Myocyte (in vitro differentiated cells): ENCODE data around the gene SZRD1. TPM values are rescaled to one million over a fixed set of nuclear protein-coding genes. Genes with fewer than 3 reads are reported as not detected.
A peak's percentile ranks its signal among the peaks of the same experiment; 100 is the strongest.
"Not testable (repeated sequence)": the region's sequence is repeated elsewhere in the genome, so short reads cannot be mapped to it uniquely, and the experiment has no call there.

Source experiments
- DNase-seq: peaks from one replicate; pipeline ENCODE4 v3.0.0-alpha.2; 2012; ENCODE audit warnings: low read depth
- polyA plus RNA-seq: library from polyadenylated mRNA; unstranded; fragments of >200 nt; gene quantifications from one replicate; pipeline ENCODE4 v1.2.1, GENCODE V29; 2012; ENCODE audit warnings: missing spikeins
- total RNA-seq: library from RNA; depleted of rRNA; stranded (reverse); fragments of >200 nt; gene quantifications from 2 replicates; pipeline ENCODE4 v1.2.3, GENCODE V29; 2014

Gene SZRD1, protein sequence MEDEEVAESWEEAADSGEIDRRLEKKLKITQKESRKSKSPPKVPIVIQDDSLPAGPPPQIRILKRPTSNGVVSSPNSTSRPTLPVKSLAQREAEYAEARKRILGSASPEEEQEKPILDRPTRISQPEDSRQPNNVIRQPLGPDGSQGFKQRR
- 76.2 and 79.3 TPM in 2 replicates for total RNA-seq
- 96.6 TPM for polyA plus RNA-seq

DNA sequence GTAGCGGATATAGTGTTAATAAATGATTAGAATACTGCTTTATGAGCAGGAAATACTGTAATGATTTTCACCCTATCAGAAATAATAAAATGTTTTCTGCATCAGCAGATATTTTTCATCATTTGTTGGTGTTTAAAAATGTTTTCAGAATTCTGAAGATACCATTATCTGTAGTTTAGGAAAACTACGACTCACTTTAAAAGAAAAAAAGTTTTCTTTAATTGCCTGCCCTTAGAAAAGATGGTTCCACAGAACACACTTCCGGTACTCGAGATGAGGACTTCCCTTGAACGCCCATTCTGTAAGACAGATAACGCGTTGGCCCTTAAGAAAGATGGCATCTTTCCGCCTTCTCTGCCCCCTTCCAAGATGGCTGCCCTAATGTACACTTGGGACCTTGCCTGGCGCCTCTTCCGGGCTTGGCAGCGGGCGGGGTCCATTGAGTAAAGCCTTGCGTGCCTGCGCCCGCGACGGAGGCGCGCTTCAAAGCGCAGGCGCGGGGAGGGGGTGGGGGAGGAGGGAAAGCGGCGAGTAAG is at the start of gene SZRD1:
TSS of gene SZRD1 (plus strand) at position 521 of the 536 bp plus-strand sequence. CDS start 16 bp downstream, outside the sequence.
- DNase-seq: peak; percentile 99

DNA sequence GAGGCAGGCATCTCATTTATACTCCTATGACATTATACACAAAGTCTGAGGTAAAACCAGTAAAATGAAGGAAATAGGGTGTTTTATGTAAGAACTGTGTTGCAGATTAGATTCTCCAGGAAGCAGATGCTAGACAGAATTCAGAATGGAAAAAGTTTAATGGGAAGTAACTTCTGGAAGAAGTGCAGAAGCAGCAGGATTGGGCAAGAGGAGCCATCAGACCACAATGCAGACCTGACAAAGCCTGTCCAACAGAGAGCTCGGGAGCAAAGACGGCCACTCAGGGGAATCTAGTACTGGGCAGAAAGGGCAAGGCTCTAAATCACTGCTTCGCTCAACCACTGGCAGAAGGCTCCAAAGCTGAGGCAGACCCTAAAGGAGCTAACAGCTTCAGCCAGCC is 48.5 kb upstream of the SZRD1 start:
- DNase-seq: peak; percentile 17

DNA sequence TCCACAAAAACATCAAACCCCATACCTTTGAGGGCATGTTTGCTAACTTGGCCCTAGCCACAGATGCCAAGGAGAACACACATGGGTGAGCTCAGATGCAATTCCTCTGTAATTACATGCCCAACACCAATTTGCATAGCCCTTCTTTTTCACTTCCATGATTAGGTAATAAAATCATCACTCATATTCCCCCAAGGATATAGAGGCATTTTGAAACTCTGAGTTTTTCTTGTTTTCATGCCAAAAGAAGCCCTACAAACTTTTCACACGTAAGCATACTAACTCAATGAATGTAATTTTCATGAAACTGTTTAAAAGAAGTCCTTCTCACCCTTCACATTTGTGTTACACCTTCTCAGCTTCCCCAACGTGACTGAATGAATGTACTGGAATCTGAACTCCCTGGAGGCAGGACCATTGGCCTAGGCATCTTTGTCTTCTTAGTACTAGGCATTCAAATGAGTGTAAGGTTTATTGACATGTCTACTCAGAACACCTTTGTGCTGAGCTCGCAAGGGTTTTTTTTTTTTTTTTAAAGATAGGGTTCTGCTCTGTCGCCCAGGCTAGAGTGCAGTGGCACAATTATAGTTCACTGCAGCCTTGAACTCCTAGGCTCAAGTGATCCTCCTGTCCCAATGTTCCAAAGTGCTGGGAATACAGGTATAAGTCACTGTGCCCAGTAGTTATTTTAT is 45.7 kb upstream of the SZRD1 start:
- DNase-seq: no peak

DNA sequence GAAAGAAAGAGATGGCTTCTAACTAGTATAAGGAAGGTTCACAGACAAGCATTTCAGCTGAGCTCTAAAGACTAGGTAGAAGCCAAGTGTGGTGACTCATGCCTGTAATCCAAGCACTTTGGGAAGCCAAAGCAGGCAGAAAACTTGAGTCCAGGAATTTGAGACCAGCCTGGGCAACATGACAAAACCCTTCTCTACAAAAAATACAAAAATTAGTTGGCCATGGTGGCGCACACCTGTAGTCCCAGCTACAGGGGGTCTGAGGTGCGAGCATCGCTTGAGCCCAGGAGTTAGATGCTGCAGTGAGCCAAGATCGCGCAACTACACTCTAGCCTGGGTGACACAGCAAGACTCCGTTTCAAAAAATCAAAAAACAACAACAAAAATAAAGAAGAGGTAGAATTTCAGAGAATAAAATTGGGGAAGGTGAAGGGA is 42.6 kb upstream of the SZRD1 start:
- peak; percentile 87 for DNase-seq

DNA sequence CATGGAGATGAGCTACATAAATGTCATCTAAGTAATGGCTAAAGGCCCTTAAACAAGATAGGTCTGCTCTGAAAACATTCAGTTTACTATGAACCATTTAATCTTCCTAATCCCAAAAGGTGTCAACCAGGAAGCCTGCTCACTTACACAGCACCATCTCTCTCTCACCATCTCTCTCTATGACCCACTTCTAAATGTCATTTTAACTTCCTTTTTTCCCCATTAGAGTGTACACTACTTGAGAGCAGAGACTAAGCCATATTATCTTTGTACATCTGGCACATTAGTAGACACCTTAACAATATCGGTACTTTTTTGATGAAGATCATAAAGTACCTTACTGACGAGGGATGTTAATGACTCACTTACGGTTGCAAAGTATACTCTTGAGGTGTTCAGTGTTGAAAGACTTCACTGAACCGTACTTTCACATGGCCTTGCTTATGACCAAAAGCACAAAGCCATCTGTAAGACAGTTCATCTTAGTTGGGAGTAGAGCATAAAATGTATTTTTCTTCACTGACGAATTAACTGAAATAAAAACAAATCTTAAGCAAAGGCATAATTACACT is 40.1 kb upstream of the SZRD1 start:
- no peak for DNase-seq

DNA sequence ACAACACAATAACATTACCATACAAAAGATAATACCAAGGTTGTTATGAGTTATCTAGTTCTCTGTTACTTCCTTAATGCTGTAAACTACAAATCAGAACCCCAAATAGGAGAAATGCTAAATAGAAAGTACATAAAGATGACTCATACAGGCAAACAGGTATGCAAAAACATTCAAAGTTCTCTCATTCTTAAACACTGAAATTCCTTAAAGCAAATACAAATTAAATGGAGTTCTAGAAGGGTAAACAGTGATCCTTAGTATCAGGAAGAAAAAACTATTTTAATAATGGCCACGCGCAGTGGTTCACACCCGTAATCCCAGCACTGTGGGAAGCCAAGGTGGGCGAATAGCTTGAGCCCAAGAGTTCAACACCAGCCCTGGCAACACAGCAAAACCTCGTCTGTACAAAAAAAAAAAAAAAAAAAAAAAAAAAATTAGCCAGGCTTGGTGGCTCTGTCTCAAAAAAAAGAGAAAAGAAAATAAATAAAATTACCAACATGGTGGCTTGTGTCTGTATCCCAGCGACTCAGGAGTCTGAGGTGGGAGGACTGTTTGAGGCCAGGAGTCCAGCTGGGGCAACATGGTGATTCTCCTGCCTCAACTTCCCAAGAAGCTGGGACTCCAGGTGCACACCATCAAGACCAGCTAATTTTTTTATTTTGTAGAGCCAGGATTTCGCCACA is 32.2 kb upstream of the SZRD1 start:
- DNase-seq: no peak

DNA sequence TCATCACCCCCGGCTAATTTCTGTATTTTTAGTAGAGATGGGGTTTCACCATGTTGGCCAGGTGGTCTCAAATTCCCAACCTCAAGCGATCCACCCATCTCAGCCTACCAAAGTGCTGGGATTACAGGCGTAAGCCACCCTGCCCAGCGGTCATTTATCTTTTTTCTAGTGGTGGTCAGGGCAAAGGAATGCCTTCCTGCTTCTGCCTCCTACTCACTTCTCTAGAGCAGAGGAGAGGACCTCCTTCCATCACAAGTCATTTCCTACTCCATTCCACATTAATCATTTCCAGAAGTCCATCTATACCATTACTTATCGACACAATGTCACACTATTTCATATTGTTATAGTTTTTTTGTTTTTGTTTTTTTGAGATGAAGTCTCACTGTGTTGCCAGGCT is 28.1 kb upstream of the SZRD1 start:
- DNase-seq: no peak

DNA sequence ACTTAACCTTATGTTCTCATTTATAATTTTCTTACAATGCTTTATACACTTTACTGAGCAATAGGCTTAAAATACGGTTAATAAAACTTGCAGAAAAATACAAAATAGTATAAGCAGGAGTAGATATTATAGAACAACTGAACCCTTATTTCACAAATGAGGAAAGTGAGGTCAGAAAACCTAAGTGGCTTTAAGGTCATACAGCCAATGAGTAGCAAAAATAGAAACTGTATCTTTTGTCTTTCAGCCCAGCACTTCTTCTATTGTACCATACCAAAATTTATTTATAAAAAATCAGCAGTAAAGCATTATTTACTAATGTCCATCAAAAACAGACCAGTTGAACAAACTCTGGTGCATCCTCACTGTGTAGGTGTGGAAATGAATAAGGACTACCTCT is 26.4 kb upstream of the SZRD1 start:
- no peak for DNase-seq

DNA sequence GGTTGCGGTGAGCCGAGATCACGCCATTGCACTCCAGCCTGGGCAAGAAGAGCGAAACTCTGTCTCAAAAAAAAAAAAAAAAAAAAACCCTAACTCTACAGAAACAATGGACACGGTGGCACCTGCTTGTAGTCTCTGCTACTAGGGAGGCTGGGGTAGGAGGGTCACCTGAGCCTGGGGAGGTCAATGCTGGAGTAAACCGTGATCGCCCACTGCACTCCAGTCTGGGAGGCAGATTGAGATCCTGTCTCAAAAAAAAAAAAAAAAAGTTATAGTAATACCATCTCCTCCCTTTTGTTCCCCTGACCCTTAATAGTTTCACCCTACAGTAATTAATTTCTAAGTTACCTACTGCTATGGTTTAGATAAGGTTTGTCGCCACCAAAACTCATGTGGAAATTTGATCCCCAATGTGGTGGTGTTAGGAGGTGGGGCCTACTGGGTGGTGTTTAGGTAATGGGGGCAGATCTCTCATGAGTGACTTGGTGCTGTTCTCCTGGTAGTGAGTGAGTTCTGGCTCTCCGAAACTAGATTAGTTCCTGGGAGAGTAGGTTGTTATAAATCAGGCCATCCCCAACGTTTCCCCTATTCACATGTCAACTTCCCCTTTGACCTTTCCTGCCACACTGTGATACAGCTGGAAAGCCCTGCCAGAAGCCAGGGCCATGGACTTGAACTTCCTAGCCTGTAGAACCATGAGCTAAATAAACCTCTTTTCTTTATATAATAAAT is 24.5 kb upstream of the SZRD1 start:
- DNase-seq: no peak

DNA sequence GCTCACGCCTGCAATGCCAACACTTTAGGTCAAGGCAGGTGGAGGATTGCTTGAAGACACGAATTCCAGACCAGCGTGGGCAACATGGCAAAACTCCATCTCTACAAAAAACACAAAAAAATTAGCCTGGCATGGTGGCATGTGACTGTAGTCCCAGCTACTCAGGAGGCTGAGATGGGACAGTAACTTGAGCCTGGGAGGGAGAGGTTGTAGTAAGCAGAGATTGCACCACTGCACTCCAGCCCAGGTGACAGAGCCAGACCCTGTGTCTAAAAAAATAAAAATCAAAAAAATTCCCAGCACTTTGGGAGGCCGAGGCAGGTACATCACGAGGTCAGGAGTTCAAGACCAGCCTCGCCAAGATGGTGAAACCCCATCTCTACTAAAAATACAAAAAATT is 23.8 kb upstream of the SZRD1 start:
- DNase-seq: not testable (repeated sequence)

DNA sequence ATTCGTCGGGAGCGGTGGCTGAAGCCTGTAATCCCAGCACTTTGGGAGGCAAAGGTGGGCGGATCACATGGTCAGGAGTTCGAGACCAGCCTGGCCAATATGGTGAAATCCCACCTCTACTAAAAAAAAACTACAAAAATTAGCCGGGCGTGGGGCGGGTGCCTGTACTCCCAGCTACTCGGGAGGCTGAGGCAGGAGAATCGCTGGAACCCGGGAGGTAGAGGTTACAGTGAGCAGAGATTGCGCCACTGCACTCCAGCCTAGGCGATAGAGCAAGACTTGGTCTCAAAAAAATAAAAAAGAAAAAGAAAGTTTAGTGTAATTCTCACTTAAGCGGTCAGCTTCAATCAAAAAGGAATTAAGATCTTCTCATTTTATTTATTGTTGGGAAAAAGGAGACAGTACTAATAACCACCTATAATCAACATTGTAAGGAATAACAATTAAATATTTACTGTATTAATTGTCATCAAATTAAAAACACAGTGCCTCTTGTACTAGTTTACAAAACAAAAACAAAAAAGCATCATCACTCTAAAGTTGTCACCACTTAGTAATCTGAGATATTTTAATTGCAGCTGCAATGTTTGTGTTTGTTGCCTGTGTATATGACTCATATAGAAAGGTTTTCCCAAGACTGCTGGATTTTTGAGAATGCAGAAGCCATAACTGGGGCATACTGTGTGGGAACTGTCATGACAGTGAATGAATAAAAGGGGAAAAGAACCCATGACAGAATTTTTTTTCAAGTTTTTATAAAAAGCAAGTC is 18.4 kb upstream of the SZRD1 start:
- peak; percentile 42 for DNase-seq

DNA sequence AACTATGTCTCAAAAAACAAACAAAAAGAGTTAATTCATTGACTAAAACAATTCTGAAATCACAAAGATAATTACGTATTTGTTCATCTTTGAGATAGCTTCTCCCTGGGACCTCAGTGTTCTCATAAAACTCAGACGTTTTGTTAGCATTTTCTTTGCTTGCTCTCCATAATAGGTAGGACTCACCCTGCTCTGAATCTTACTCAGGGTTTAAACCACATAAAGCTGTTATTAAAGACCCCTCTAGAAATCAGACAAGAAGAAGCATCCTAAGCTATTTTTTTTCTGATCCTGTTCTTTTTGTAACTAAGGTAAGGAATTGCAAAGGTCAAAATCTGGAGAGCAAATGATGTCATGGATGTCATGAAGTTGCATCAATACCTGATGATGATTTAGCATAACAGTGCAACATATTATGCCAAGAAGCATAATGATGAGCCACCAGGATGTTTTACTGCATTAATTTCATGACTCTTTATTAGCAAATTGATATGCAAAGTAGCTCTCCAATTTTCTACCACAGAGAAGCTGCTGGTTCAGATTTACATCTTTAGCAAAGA is 17.1 kb upstream of the SZRD1 start:
- DNase-seq: no peak

DNA sequence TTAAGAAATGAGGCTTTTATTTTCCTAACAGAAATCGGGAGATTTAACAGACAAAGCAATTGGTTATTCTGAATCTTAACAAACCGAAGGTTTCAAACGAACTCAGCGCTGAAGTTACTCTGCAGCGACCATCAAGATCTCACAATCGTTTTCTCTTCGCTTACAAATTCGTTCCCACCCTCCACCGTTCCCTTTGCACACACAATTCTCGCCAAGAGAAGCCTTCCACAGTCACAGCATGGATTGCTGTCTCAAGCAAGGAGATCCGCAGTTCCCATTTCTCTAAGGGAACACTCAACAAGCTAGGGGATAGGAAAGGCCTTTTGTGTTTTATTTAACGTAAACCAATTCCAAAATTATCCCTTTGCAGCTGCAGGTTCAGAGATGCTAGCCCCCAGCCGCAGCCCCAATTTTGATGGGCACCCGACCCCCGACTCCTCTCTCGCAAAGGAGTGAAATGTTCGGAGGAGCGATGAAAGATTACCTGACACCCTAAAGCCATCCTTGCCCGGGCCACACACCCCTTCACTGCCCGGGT is 15.5 kb upstream of the SZRD1 start:
- DNase-seq: peak; percentile 22

DNA sequence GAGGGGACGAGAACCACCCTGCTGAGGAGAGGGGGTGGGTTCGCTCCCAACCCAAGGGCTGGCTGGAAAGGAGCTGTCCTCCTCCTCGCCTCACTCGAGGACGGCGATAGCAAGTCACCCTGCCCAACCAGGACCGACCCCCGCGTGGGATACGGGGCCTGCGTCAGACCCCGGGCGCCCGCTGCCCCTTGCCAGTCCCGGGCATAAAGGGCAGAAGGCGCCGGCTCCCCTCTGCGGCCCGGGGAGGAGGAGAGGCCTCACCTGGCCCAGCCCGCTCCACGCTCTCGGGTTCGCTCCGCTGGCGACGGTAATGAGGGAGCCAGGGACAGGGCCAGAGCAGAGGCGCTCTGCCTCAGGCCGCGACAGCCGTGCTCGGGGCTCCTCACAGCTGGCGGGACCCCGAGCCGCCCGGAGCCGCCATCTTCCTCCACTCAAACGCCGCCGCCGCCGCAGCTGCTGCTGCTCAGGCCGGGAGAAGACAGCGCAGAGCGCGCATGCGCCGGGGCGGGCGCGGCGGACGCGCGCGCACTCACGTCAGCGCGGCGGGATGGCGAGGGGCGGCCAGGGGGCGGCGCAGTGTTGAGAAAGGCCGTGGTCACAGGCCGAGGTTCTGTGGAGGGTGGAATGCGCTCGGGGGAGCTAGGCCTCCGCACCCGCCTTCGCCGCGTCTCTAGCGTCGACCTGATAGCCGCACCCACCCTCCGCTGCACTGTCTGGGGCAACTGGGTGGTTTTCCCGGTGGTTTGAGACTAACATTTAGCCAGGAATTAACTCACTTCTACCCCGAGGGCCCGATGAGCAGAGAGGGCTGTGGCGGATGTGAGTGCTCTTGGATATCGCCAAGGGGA is 14.8 kb upstream of the SZRD1 start, which contains the start of gene FBXO42:
TSS of gene FBXO42 (minus strand) at position 487 of the 848 bp plus-strand sequence. CDS start 37,062 bp downstream, outside the sequence.
- peak; percentile 93 for DNase-seq

DNA sequence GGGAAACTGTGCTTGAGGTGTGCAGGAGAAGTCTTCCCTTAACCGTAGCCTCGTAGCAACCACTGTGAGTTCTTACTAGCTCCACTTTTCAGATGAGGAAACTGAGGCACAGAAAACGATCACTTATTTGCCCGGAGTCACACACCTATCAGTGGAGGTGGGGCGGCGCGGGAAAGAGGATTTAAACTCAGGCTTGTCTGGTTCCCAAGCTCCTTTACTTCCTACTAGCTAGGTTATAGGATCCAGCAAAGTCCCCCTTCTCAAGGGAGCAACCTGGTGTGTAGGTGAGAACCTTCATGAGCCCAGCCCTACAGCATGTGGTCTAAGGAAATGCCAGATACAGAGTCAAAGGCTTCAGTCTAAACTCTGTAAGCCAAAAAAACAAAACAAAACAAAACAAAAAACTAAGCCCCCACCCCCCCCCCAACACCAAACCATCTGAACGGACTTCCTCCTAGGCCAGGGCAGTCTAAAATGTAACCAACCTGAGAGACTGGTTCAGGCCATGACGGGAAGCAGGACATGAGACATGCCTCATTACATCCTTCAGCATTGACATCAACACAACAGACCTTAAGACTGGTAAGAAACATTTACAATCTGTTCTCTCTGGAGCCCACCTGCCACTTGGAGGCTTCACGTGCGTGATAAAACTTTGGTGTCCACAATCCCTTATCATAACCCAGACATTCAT is 14.1 kb upstream of the SZRD1 start:
- DNase-seq: peak; percentile 3

DNA sequence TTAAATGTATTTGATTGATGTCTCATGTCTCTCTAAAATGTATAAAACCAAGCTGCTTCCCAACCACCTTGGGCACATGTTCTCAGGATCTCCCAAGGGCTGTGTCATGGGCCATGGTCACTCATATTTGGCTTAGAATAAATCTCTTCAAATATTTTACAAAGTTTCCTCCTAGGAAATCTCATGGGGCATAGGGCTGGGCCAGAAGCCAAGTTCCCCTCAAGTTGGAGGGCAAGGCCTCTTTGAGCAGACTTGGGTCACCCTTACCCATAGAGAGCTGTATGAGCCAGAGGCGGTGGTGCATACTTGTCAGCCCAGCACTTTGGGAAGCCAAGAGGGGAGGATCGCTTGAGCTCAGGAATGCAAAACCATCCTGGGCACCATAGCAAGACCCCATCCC is 12.4 kb upstream of the SZRD1 start:
- no peak for DNase-seq

DNA sequence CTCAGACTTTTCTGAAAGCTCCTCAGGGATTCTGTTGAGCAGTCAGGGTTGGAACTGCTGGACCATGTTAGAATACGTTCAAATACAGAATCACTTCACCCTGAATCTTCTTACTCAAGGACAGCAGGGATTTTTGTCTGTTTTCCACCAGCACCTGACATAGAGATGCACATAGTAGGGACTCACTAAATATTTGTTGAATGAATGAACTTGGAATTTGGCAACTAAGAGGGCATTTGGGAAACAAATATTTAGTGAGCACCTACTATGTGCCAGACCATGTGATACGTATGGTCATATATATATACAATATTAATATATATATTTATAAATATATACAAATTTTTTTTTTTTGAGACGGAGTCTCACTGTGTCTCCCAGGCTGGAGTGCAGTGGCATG is 10.2 kb upstream of the SZRD1 start:
- no peak for DNase-seq

DNA sequence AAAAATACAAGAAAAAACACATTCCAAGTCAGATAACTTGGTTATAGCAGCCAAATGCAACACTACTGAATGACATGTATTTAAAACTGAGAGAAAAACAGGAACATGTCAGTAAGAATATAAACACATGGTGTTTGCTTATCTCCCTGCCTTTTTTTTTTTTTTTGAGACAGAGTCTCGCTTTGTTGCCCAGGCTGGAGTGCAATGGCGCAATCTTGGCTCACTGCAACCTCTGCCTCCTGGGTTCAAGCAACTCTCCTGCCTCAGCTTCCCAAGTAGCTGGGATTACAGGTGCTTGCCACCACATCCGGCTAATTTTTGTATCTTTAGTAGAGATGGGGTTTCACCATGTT is 1.9 kb upstream of the SZRD1 start:
- DNase-seq: not testable (repeated sequence)
